ENCODE measurements around the gene RAB15.

The RAB15 gene

DNA sequence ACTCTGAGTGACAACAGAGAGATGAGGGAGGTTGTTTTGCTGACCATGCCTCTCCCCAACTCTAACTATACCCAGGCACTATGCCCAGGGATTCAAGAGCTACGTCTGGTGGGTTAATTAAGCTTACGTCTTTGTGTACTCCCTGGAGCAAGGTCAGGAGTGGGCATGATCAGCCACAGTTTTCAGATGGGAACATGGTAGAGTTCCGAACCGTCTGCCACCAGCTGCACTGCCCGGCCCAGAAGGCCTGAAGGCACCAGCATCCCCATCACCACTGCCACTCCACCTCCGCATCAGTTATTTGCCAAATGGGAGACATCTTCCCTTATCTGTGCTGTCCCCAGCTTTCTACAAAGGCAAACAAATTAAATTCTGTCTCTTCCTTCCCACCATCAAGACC lies 18.5 kb downstream of the RAB15 start:
- DNase-seq: no peak

DNA sequence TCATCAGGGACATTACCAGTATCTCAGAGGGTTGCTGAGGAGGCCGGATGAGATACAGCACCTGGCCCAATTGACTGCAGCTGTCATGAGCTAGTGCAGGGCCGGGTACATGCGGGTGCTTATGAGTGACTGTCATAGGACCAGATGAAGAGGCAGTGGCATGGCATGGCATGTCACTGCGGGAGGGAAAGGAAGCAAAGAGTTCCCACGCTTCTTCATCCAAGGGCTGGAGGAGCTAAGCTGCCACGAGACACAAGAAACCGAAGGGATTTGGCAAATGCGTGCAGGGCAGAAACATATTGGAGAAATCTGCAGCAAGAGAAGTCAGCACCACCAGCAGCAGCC lies 18.9 kb downstream of the RAB15 start:
- DNase-seq: no peak

DNA sequence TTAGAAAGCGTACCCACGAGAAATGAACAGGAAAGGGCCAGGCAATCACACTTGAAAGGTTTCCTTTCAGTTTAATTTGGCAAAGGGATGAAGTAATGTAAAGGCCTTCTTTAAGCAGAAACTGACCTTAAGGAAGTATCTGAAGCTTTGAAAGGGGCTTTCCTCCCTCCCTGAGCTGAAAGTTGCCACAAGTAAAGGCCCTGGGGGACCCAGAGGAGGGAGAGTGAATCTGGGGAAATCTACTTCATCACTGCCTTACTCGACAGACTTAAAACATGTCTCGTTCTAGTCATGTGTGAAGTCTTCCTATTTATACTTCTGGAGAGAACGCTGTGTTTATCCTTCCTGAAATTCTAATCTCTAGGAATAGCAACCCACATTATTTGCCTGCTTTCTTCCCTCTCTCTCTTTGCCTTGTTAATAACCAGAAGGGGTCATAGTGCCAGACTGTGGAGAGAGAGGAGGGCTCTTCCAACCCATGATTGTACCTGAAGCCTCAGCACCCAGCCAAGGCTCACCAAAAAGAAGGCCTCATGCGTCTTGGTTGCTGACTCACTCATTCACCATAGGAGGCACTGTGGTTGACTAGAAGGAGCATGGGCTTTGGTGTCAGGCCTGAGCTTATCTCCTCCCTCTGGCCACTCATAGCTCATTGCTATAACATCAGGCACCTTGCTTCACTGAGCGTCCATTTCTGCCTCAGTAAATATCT lies 19.4 kb downstream of the RAB15 start:
- DNase-seq: no peak

DNA sequence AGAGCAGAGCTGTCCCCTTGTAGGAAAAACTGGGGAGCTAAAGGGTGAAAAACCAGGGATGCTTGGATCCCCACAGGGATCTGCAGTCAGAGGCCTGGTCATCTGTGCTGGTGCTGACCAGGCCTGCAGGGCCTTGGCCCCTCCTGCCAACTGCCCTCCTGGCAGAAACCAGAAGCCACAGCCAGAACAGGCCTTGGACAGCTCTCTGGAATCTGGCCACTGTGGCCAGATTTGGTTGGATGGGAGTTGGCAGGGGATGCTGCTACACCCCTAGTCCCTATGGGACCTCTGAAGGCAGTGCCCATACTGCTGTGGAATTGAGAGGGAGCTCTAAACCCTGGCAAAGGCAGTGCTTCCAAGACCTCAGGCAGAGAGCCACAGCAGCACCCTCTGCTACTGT lies 20.4 kb downstream of the RAB15 start:
- no peak for DNase-seq

DNA sequence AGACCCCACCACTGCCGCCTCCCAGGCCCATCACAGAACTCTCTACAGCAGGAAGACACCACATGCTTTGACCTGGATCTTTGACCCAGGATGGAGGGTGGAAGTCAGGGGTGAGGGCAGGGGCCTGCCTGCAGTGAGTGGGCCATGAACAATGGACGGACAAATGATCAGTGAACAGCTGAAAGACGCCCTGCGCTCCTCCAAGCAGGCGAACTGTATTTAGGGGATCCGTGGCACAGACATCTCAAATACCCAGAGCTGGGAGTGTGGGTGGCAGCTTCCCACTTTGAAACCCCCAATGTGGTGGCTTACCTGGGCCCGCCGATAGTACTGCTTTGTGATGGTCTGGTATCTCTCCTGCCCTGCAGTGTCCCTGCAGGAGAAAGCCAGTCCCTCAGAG lies 20.8 kb downstream of the RAB15 start:
- no peak for DNase-seq

DNA sequence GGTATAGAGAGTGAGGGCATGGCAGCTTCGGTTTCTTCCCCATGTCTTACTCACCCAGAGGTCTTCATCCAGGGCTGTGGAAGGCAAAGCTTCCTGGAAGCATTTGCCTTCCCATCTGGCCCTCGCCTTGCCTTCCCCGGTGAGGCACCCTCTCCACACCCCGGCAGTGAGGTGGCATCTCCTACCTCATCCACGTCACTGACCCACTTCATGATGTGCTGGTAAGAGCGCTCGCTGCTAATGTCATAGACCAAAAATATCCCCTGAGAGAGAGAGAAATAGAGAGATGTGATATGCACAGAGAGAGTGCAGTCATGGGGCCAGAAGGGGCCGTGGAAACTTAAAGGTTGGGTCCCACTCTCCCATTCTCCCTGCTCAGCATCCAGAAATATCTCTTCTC lies 21.2 kb downstream of the RAB15 start:
- DNase-seq: no peak

DNA sequence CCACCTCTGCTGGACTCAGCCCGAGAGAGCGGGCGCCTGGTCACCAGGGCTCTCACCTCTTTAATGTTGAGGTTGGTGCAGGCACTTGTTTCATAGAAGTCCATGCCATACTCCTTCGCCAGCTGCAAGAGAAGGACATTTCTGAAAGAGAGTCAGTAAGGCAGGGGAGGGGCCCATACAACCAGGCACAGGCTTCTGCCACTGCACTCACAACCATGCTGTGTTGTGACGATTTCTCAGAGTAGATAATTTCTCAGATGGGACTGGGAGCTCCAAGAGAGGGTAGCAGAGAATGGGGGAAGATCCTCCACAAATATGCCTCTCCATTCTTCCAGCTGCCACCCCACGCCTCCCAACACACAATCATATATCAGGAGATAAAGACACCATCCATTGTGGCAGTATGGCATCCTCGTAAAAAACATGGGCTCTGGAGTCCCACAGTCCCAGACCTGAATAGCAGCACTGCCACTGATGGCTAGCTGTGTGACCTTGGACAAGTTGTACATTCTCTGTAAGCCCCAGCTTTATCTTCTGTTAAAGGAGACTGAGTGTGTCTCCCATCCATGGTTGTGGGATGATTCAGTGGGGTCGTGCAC lies 23.4 kb downstream of the RAB15 start:
- no peak for DNase-seq

DNA sequence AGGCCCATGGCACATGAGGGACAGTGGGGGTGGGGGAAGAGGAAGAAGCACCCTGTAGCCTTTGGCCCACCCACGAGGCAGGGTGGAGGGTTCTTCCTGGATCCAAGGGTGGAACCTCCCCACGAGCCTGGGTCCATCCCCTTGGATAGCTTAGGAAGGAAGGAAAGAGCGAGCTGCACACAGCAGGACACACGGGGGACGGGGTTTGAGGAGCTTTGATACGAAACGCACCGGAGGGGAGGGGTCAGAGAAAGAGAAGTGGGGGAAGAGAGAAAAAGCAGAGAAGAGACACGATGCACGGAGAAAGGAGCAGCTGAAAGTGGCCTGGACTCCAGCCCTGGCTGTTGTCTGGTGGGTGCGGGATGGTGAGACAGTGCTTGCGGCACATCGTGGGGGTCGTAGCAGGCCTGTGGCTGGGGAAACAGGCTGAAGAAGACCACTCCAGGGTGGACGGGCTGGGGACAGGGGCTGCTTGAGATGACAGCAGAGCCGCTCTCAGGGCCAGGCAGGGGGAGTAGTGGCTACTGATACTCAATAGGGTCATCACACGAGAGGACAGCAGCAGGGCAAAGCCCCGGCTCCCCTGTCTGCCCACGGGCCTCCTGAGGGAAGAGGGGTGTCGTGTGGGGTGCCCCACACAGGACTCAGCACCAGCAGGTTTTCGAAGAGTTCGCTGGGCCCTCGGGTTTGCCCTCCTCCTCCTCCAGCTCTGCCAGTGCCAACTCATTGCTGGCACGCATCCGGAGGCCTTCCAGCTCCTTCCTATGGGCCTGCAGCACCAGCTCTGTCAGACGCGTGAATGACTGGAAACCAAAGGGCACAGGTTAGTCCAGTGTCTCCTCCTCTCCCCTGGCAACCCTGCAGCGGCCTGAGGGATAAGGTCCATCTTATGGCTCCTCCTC lies 24.2 kb downstream of the RAB15 start:
- no peak for DNase-seq

DNA sequence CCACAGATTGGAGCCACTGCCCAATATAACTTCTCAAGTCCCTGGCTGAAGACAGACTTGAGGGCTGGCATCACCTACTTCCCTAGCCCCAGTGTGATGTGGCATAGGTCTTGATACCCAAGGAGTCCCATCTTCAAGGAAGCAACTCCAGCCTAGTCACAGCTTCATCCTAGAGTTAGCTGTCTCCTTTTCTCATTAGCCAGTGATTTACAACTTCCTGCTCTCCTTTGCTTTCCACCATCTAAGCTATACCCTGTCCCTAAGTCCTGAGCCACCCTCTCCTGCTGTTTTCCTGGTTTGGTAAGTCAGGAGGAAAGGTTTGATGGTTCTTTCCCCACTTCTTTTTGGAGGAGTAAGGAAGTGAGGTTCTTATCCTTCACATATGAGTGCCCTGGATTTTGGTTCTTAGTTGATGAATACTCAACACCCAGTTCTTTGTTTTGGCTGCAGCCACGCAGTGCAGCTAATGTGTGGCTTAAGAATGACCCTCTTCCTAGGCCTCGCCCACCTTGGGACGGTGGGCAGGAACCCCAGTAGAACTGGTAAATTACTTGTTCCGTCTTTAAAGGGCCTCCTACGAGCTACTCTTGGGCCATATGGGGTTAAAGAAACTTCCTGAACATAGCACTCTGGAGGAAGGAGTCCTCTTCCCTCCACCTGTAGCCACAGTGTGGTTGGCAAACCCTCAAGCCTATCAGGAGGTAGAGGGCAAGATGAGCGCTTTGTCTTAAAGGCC lies 25.7 kb downstream of the RAB15 start:
- no peak for DNase-seq

DNA sequence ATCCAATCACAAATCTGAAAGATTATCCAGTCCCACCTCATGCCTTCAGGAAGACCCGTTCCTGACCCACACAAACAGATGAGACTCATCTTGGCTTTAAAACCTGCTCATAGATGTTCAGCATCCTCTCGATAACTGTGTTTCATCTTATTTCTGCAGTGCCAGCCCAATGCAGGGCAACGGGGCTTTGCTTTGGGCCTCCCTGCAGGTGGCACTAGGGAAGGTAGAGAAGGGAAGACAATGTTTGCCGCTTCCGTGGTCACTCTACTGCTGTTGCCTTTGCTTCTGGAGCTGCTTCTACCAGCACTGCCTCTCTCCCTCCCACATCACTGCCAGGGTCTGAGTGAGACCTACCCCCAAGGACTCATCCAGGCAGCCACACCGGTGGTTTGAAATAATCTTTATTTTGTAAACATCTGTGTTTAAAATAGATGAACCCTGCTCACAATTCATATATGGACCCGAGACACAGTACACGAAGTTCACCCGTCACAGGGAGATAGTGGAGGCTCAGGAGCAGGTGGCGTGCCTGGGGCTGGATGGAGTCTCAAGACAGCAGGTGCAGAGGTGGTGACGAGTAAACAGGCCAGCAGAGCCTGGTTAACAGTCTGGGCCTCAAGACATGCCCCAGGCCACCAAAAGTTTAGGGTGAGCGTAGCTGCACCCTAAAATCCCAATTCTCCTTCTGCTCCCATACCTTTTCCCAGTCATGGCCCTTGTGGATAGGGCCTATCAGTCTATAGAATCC lies 26.5 kb downstream of the RAB15 start:
- DNase-seq: no peak

DNA sequence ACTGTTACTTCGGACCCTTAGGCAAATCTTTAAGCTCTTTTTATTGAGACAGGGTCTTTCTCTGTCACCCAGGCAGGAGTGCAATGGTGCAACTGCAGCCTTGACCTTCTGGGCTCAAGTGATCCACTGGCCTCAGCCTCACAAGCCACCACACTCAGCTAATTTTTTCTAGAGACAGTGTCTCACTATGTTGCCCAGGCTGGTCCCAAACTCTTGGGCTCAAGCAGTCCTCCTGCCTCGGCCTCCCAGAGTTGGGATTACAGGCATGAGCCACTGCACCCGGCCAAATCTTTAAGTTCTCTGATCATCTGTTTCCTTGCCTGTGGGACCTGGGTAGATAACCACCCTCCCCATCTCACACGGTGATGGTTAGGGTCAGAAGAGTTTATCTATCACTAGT lies 27.3 kb downstream of the RAB15 start:
- DNase-seq: no peak

DNA sequence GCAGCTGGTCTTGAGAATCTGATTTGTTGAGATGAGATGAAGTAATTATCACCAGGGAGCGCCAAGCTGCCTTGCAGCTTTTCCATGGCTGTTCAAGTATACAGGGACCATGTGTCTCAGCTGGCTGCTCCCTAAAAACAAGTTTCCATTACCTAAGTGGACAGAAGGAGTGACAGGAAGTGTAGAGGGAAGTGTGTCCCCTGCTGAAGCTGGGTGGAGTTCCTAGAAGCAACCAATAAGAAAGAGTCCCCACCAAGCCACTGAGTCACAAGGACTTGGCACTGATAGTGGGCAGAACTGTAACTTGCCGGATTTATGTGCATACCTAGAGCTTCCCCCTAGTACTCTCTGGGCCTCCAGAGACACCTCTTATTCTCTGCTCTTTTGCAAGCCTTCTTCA lies 28.1 kb downstream of the RAB15 start:
- DNase-seq: no peak

DNA sequence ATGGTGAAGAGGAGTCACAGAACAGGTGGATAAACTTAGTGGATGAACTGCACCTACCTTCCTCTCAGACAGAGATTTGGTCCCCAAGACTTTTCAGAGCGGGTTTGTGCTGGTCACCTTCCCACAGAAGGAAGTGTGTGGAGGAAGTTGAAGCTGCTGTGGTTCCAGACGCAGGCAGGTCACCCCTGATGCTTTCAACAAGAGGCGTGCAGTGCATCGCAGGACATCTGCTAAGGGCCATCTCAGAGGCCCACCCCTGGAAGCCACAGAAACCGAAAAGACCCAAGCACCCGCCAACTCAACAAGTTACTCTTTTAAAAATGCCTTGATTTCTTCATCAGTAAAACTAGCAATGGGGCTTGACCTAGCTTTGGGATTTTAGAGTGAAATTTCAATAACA lies 28.6 kb downstream of the RAB15 start:
- DNase-seq: no peak

DNA sequence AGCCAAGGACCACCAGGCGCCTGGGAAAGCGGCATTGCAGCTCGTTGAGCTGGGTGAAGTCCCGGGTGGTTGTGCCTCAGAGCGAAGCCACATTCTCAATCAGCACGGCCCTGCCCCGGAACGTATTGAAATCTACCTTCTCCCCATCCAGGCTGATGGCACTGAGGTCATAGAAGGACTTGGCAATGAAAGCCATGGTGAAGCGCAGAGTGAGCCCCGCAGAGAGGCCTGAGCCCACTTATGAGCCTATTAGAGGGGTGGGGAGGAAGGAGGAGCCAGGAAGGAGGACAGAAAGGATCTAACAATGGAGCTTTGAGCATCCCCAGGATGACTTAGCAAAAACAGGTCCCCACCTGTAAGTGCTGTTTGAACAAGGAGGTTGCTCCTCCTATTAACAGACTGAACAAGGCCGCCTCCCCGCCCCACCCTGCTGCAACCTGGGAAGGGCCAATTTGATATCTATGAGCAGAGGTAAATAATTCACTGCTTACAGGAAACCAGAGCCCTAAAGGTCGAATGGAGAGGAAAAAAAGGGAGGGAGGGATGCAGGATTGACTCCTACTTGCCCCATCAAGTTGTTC lies 29.5 kb downstream of the RAB15 start, which contains the start of gene GPX2:
Gene GPX2, minus strand, starts transcription at position 215 of the 581 bp plus-strand sequence. Its CDS starts 19 bp downstream, at position 196.
- no peak for DNase-seq

DNA sequence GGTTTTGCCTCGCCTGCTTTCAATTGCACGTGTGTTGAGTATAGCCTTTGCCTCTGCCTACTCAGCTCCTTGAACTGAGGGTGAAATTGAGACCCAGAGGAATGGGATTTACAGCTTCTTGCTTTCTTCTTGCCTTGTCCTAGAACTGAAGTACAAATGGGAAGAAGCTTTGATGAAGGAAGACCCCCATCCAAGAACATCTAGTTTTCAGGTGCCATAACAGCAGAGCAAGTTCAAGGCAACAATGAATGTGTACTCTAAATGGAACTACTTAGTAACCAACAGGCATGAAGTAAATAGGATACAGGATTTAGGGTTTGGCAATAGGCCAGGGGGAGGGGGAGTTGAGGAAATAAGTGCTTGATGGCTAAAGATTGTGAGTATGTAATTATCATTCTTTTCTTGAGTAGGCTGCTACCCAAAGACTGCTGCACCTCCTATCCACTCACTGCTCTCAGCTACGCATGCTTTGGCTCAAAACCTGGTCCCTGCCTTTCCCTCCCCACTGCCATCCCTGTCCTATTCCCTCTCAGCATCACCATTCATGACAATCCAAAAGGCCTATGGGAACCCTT lies 31.7 kb downstream of the RAB15 start:
- no peak for DNase-seq

DNA sequence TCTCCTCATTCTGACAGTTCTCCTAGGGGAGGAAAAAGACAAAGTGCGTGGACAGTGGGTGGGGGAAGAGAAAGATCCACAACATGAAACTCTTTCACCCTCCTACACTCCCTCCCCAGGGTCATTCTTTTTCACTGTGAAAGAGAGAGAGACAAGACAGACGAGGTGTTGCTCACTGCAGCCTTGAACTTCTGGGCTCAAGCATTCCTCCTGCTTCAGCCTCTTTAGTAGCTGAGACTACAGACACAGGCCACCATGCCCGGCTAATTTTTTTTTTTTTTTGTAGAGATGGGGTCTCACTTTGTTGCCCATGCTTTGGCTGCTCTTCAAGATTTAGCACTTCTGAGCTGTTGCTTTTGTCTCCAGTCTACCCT lies 32.3 kb downstream of the RAB15 start:
- no peak for DNase-seq

DNA sequence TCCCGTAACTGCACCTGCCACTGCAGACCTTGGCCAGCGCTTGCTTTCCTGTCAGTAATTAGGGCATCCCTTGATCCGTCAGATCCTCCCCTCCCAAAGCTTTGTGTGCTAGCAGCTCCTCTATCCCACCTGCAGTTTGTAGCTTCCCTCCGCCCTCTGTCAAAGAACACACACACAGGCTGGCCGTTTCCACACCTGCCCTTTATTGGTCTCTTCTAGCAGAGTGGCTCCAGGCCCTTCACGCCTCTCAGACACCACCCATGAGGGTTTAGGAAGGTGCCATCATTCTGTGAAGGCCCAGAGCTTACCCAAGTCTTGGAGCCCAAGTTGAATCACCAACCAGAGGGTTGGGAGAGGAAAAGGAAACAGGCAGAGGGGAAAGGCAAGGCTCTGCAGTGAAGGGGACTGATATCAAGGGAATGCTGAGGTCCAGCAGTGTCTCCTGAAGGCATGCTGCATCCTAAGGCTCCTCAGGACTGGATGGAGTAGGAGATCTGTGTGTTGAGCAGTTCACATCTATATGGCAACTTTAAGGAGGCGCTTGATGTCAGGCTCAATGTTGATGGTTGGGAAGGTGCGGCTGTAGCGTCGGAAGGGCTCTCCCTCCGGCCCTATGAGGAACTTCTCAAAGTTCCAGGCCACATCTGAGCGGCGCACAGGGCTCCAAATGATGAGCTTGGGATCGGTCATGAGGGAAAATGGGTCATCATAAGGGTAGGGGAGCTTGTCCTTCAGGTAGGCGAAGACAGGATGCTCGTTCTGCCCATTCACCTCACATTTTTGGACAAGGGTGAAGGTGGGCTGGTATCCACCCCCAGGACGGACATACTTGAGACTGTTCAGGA lies 32.9 kb downstream of the RAB15 start:
- no peak for DNase-seq

DNA sequence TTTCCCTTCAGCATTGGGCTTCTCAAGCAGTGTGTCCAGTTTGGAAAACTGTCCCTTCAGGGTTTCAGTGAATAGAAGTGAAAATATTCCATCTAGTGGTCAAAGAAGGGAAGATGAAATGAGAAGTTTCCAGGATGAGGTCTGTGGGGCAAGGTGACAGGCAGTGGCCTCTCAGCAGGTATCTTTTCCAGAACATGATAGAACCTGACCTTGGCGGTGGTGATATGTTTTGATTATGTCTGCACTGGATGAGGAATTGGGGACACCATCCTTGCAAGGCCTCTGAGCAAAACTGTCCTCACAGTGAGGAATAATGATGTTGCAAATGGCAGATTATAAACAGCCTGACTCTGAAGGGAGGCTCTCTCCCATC lies 34.3 kb downstream of the RAB15 start:
- no peak for DNase-seq

DNA sequence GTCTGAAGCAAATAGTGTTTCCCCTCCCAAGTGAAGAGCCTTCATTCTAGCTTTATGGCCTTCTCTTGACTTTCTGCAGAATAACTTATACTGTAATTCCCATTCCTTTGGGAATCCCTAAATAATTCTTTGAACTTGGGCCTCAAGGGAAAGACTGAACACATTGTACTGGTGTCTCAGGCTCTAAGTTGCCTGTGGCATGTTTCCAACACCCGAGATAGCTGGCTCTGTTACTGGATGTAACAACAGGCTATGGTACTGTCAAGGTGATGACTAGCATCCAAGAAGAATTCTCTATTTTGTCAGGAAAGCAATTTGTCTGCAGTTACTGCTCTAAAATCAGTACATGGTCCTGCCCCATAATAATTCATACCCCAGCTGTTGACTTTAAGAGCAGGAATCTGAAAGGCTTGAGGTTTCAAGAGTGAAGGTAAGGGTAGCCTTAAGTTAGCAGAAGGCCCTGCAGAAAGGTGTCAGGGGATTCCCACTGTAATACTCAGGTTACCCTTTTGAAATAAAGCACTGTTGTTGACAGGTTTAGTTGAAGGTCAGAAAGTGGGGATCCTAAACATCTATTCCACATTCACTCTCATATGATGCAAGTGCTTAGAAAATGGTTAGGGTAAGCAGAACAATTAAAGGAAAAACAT lies 34.8 kb downstream of the RAB15 start:
- DNase-seq: no peak

DNA sequence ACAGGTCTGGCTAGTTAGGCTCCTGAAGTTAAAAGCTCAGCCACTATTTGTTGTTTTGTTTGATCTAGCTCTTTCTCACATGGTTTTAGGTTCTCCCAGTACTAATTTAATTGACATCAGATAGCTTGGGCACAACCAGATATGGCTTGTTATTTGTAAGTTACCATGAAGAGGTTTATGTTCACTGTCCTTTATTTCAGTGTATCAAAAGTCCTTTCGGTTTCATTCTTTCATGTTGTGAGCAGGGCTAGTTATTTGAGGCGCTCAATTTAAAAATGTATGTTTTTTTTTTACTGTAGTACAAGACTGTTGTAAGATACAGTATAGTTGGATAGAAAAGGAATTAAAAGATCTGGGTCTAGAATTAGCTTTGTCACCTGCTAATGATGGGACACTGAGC lies 36.6 kb downstream of the RAB15 start:
- no peak for DNase-seq
